ENCODE results near the gene SNTG2. TPM values are rescaled to one million over a fixed set of nuclear protein-coding genes. Genes with fewer than 3 reads are reported as not detected.

SNTG2 gene
- total and polyA plus RNA-seq, 2 donors (not counting 1 experiment from before 2014, with no cell fraction given), result 0.06 TPM; not detected in 1

DNA sequence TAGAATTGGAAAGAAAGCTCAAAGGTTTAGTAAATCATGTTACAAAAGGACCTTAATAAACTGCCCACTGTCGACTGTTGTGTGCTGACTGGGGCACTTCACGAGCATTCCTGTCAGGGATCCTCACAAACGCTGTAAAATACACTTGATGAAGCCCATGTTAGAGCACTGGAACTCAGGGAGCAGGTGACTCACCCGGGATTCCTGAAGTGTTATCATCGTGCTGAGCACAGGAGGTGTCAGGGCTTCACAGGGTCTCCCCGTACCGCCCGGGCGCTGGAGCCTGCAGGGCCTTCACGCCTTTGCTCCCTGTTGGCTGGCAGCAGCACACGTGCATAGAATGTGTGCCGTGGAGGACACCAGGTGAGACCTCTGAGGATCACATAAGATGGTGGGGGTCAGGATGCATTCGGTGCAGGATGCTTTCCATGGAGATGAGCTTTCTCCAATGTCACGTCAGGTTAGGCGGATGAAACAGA, 187.3 kb downstream of the SNTG2 start:
- Histone ChIP-seq H3K36me3 (ENCODE audit: control insufficient read depth, insufficient read depth, low read length) (no peaks in the 10 kb centered on the region), H3K27me3 (ENCODE audit: control insufficient read depth, insufficient read depth, low read length) (no peaks in the 10 kb centered on the region), H3K79me2 (ENCODE audit: control insufficient read depth, insufficient read depth, low read length) (no peaks in the 10 kb centered on the region), H2AFZ (ENCODE audit: low read length) (no peak overlapping the region), H3K9ac (ENCODE audit: insufficient read depth, low read length) (no peak overlapping the region), H3K4me2 (ENCODE audit: extremely low read depth, insufficient read depth, low read length) (no peak overlapping the region), H3K27ac (ENCODE audit: insufficient read depth, low read length) (no peak overlapping the region), H4K20me1 (ENCODE audit: control insufficient read depth, extremely low read depth, insufficient read depth, low read length) (no peaks in the 10 kb centered on the region), H3K9me3 (ENCODE audit: control insufficient read depth, insufficient read depth, low read depth, low read length) (no peaks in the 10 kb centered on the region), H3K4me3 (replicated peaks in 1 of 4; ENCODE audit: control extremely low read depth in 1 of 4, insufficient read depth in 1 of 4, low read depth in 3 of 4, low read length in 4 of 4) (no peak overlapping the region), H3K4me1 (ENCODE audit: control insufficient read depth, extremely low read depth, insufficient read depth, low read length) (no peaks in the 10 kb centered on the region)
- TF ChIP-seq, protein P1, sequence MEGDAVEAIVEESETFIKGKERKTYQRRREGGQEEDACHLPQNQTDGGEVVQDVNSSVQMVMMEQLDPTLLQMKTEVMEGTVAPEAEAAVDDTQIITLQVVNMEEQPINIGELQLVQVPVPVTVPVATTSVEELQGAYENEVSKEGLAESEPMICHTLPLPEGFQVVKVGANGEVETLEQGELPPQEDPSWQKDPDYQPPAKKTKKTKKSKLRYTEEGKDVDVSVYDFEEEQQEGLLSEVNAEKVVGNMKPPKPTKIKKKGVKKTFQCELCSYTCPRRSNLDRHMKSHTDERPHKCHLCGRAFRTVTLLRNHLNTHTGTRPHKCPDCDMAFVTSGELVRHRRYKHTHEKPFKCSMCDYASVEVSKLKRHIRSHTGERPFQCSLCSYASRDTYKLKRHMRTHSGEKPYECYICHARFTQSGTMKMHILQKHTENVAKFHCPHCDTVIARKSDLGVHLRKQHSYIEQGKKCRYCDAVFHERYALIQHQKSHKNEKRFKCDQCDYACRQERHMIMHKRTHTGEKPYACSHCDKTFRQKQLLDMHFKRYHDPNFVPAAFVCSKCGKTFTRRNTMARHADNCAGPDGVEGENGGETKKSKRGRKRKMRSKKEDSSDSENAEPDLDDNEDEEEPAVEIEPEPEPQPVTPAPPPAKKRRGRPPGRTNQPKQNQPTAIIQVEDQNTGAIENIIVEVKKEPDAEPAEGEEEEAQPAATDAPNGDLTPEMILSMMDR (conservative IDR thresholded peaks at IDR 0.05 in 1 of 2, IDR thresholded peaks at IDR 0.05 in 1 of 2; ENCODE audit: low read depth in 1 of 2, low read length in 2 of 2), result no peak
- TF ChIP-seq EZH2 (IDR thresholded peaks at IDR 0.05; ENCODE audit: low read length, missing control alignments), result no peak
- no peak for DNase-seq (ENCODE audit: low read depth in 2 of 2)

- Histone ChIP-seq H3K36me3 (ENCODE audit: control insufficient read depth, insufficient read depth, low read length) (no peaks in the 10 kb centered on the region), H3K4me2 (ENCODE audit: extremely low read depth, insufficient read depth, low read length) (no peak overlapping the region), H3K4me1 (ENCODE audit: control insufficient read depth, extremely low read depth, insufficient read depth, low read length) (no peaks in the 10 kb centered on the region), H4K20me1 (ENCODE audit: control insufficient read depth, extremely low read depth, insufficient read depth, low read length) (no peaks in the 10 kb centered on the region), H3K27ac (ENCODE audit: insufficient read depth, low read length) (no peak overlapping the region), H3K9me3 (ENCODE audit: control insufficient read depth, insufficient read depth, low read depth, low read length) (no peaks in the 10 kb centered on the region), H2AFZ (ENCODE audit: low read length) (no peak overlapping the region), H3K9ac (ENCODE audit: insufficient read depth, low read length) (no peak overlapping the region), H3K27me3 (ENCODE audit: control insufficient read depth, insufficient read depth, low read length) (no peaks in the 10 kb centered on the region), H3K4me3 (replicated peaks in 1 of 4; ENCODE audit: control extremely low read depth in 1 of 4, insufficient read depth in 1 of 4, low read depth in 3 of 4, low read length in 4 of 4) (no peak overlapping the region), H3K79me2 (ENCODE audit: control insufficient read depth, insufficient read depth, low read length) (no peaks in the 10 kb centered on the region)
- TF ChIP-seq, protein P1 (conservative IDR thresholded peaks at IDR 0.05 in 1 of 2, IDR thresholded peaks at IDR 0.05 in 1 of 2; ENCODE audit: low read depth in 1 of 2, low read length in 2 of 2), result peak; percentile 36 to 81
- no peak for TF ChIP-seq EZH2 (IDR thresholded peaks at IDR 0.05; ENCODE audit: low read length, missing control alignments)
- DNase-seq (ENCODE audit: low read depth in 2 of 2), result peak in 1 of 2 donors; percentile 0
Observed at GRCh38 chr2:1140389-1141003, 189.8 kb downstream of the SNTG2 start.

GRCh38 chr2:1141079-1141478, 190.4 kb downstream of the SNTG2 start:
- no peak for DNase-seq (ENCODE audit: low read depth in 2 of 2)
- Histone ChIP-seq H3K9me3 (ENCODE audit: control insufficient read depth, insufficient read depth, low read depth, low read length) (no peaks in the 10 kb centered on the region), H3K36me3 (ENCODE audit: control insufficient read depth, insufficient read depth, low read length) (no peaks in the 10 kb centered on the region), H3K4me3 (replicated peaks in 1 of 4; ENCODE audit: control extremely low read depth in 1 of 4, insufficient read depth in 1 of 4, low read depth in 3 of 4, low read length in 4 of 4) (no peak overlapping the region), H4K20me1 (ENCODE audit: control insufficient read depth, extremely low read depth, insufficient read depth, low read length) (no peaks in the 10 kb centered on the region), H3K27me3 (ENCODE audit: control insufficient read depth, insufficient read depth, low read length) (no peaks in the 10 kb centered on the region), H3K79me2 (ENCODE audit: control insufficient read depth, insufficient read depth, low read length) (no peaks in the 10 kb centered on the region), H3K9ac (ENCODE audit: insufficient read depth, low read length) (no peak overlapping the region), H2AFZ (ENCODE audit: low read length) (no peak overlapping the region), H3K4me1 (ENCODE audit: control insufficient read depth, extremely low read depth, insufficient read depth, low read length) (no peaks in the 10 kb centered on the region), H3K27ac (ENCODE audit: insufficient read depth, low read length) (no peak overlapping the region), H3K4me2 (ENCODE audit: extremely low read depth, insufficient read depth, low read length) (no peak overlapping the region)
- no peak for TF ChIP-seq EZH2 (IDR thresholded peaks at IDR 0.05; ENCODE audit: low read length, missing control alignments)
- TF ChIP-seq, protein P1 (conservative IDR thresholded peaks at IDR 0.05 in 1 of 2, IDR thresholded peaks at IDR 0.05 in 1 of 2; ENCODE audit: low read depth in 1 of 2, low read length in 2 of 2), result no peak
